ENCODE results near the gene EIF2AK2.

DNA sequence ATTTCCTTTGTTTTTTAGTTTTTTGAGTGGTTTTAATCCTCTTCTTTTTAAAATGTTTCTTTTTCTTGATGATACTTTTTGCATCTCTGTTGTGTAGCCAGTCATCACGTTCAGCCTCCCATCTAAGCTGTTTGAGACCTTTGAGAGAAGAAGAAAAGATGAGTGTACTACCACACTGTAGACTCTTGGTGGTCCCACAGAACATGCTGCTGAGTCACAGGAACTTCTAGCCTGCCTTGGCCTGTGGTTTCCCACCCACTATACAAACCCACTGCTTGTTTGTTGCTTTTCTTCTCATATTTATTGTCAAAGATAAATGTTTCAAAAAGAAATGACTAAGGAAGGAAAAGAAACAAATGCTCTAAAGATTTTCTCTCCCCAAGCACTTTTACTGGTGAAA is 45.0 kb upstream of the EIF2AK2 start:
- TF ChIP-seq, protein P1, sequence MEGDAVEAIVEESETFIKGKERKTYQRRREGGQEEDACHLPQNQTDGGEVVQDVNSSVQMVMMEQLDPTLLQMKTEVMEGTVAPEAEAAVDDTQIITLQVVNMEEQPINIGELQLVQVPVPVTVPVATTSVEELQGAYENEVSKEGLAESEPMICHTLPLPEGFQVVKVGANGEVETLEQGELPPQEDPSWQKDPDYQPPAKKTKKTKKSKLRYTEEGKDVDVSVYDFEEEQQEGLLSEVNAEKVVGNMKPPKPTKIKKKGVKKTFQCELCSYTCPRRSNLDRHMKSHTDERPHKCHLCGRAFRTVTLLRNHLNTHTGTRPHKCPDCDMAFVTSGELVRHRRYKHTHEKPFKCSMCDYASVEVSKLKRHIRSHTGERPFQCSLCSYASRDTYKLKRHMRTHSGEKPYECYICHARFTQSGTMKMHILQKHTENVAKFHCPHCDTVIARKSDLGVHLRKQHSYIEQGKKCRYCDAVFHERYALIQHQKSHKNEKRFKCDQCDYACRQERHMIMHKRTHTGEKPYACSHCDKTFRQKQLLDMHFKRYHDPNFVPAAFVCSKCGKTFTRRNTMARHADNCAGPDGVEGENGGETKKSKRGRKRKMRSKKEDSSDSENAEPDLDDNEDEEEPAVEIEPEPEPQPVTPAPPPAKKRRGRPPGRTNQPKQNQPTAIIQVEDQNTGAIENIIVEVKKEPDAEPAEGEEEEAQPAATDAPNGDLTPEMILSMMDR (IDR thresholded peaks at IDR 0.05; ENCODE audit: low read depth, low read length) = no peak
- TF ChIP-seq EZH2phosphoT487 (IDR thresholded peaks at IDR 0.05; ENCODE audit: low read depth) = no peak

Data from OCI-LY3 (cell line).